Duodenal mucosa (tissue), 2 donors: Measurements from ENCODE around the gene GRK1.

ENCODE experiments used
- H3K27ac ChIP-seq: one replicate; pipeline ENCODE4 v1.7.0; 2013; ENCODE audit warnings: low read depth, low read length
- H3K27me3 ChIP-seq, 2 donors: one replicate each; pipeline ENCODE4 v1.7.0; 2013; ENCODE audit warnings: low read length in 2 of 2, control low read depth in 1 of 2; ENCODE audit not compliant: insufficient read depth in 2 of 2, control insufficient read depth in 1 of 2
- H3K36me3 ChIP-seq, 2 donors: one replicate each; pipeline ENCODE4 v1.7.0; 2013; ENCODE audit warnings: low read length in 2 of 2, control low read depth in 1 of 2; ENCODE audit not compliant: insufficient read depth in 2 of 2, control insufficient read depth in 1 of 2
- H3K4me1 ChIP-seq, 2 donors: one replicate each; pipeline ENCODE4 v1.7.0; 2013; ENCODE audit warnings: low read length in 2 of 2, control low read depth in 1 of 2; ENCODE audit not compliant: insufficient read depth in 2 of 2, control insufficient read depth in 1 of 2
- H3K4me3 ChIP-seq, 2 donors: one replicate each; pipeline ENCODE4 v1.7.0; 2013; ENCODE audit warnings: low read length in 2 of 2, low read depth in 1 of 2
- H3K9ac ChIP-seq, 2 donors: one replicate each; pipeline ENCODE4 v1.7.0; 2013; ENCODE audit warnings: low read length in 2 of 2, low read depth in 1 of 2
- H3K9me3 ChIP-seq, 2 donors: one replicate each; pipeline ENCODE4 v1.7.0; 2013; ENCODE audit warnings: low read length in 2 of 2, control low read depth in 1 of 2; ENCODE audit not compliant: control insufficient read depth in 1 of 2

The GRK1 gene

GRCh38 chr13:113776231-113777125 is 109.5 kb downstream of the GRK1 start:
- Histone ChIP-seq H3K27me3 (peaks cover 4 to 14% of the 10 kb centered on the region in 2 donors), H3K4me1 (no peaks in the 10 kb centered on the region), H3K36me3 (no peaks in the 10 kb centered on the region), H3K9me3 (no peaks in the 10 kb centered on the region), H3K27ac (no peak overlapping the region), H3K9ac (no peak overlapping the region), H3K4me3 (no peak overlapping the region)

GRCh38 chr13:113777311-113778260 is 110.6 kb downstream of the GRK1 start:
- H3K27me3 ChIP-seq: peaks cover 4 to 14% of the 10 kb centered on the region in 2 donors
- no peak overlapping the region for H3K27ac ChIP-seq
- no peak overlapping the region for H3K4me3 ChIP-seq
- no peaks in the 10 kb centered on the region for H3K4me1 ChIP-seq
- no peaks in the 10 kb centered on the region for H3K36me3 ChIP-seq
- H3K9me3 ChIP-seq: no peaks in the 10 kb centered on the region
- no peak overlapping the region for H3K9ac ChIP-seq

DNA sequence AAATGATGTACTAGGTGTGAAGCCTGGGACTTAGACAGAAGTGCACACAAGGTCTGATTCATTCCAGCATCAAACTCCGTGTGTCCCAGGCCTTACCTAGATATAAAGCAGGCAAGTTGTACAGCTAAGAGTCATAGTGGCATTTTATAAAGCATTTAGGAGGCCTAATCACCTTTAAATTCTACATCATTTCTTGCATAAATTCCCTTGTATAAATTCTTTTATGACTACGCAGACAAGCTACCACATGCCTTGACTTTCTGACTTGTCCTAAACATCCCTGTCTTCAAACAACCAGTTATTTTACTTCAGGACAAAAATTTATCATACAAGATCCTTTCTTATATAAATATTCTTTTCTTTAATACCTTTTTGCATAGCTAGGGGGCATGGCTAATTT is 114.6 kb downstream of the GRK1 start:
- no peaks in the 10 kb centered on the region for H3K4me1 ChIP-seq
- no peaks in the 10 kb centered on the region for H3K36me3 ChIP-seq
- H3K27me3 ChIP-seq: peaks cover 4 to 11% of the 10 kb centered on the region in 2 donors
- no peaks in the 10 kb centered on the region for H3K9me3 ChIP-seq
- no peak overlapping the region for H3K9ac ChIP-seq
- H3K27ac ChIP-seq: no peak overlapping the region
- H3K4me3 ChIP-seq: no peak overlapping the region

- Histone ChIP-seq H3K36me3 (no peaks in the 10 kb centered on the region), H3K4me3 (no peak overlapping the region), H3K27ac (no peak overlapping the region), H3K9ac (no peak overlapping the region), H3K9me3 (no peaks in the 10 kb centered on the region), H3K4me1 (no peaks in the 10 kb centered on the region), H3K27me3 (peaks cover 0 to 7% of the 10 kb centered on the region in 2 donors)
Measured at GRCh38 chr13:113782472-113782871, 115.5 kb downstream of the GRK1 start.

GRCh38 chr13:113783200-113783881 is 116.3 kb downstream of the GRK1 start:
- no peak overlapping the region for H3K4me3 ChIP-seq
- no peaks in the 10 kb centered on the region for H3K27me3 ChIP-seq
- H3K9ac ChIP-seq: no peak overlapping the region
- no peaks in the 10 kb centered on the region for H3K36me3 ChIP-seq
- no peak overlapping the region for H3K27ac ChIP-seq
- H3K9me3 ChIP-seq: no peaks in the 10 kb centered on the region
- no peaks in the 10 kb centered on the region for H3K4me1 ChIP-seq

- H3K9me3 ChIP-seq: no peaks in the 10 kb centered on the region
- no peaks in the 10 kb centered on the region for H3K36me3 ChIP-seq
- no peaks in the 10 kb centered on the region for H3K4me1 ChIP-seq
- H3K4me3 ChIP-seq: no peak overlapping the region
- H3K27me3 ChIP-seq: peaks cover 0 to 1% of the 10 kb centered on the region in 2 donors
- no peak overlapping the region for H3K27ac ChIP-seq
- H3K9ac ChIP-seq: no peak overlapping the region
Measured at GRCh38 chr13:113783966-113784644, 117.1 kb downstream of the GRK1 start.

- Histone ChIP-seq H3K4me3 (no peak overlapping the region), H3K9ac (no peak overlapping the region), H3K4me1 (no peaks in the 10 kb centered on the region), H3K27me3 (peaks cover 0 to 2% of the 10 kb centered on the region in 2 donors), H3K36me3 (no peaks in the 10 kb centered on the region), H3K27ac (no peak overlapping the region), H3K9me3 (no peaks in the 10 kb centered on the region)
Measured at GRCh38 chr13:113784645-113785024, 117.6 kb downstream of the GRK1 start.

GRCh38 chr13:113785051-113786010 is 118.3 kb downstream of the GRK1 start:
- Histone ChIP-seq H3K9ac (no peak overlapping the region), H3K4me1 (no peaks in the 10 kb centered on the region), H3K27ac (no peak overlapping the region), H3K27me3 (peaks cover 0 to 2% of the 10 kb centered on the region in 2 donors), H3K4me3 (no peak overlapping the region), H3K9me3 (no peaks in the 10 kb centered on the region), H3K36me3 (no peaks in the 10 kb centered on the region)
